Body of pancreas (tissue), 4 donors: ENCODE measurements around the gene NBAS.

ENCODE experiments used
- POLR2A ChIP-seq, 3 donors: fragments of 450-650 bp; IDR thresholded peaks; one replicate each; pipeline ENCODE4 v1.6.1; 2016; ENCODE audit warnings: antibody characterized with exemption in 3 of 3, mild to moderate bottlenecking in 2 of 3
- TF ChIP-seq, protein P1 (sequence below), 7 experiments: fragments of 450-650 bp in 4 of 7; fragments of 200-600 bp in 3 of 7; sonication (generic) in 3 of 7; IDR thresholded peaks; one replicate each; pipeline ENCODE4 v1.5.1; 2016 to 2019; ENCODE audit warnings: antibody characterized with exemption in 7 of 7

DNA sequence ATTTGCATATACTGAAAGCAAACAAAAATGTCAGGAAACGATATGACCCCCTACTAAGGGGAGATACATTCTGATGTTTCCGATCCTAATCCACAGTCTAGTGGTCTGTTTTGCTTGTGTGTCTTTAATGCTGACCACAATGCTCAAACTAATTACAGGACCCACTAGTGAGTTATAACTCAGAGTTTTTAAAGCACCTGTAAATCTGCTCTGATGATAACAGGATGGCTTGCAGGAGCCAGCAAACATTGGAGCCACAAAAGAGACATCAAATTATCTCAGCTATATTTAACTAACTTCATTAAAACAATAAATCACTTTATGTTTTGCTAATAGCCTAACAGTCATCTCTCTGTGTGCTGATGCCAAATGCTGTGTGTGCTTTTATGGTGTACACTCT is 300.3 kb downstream of the NBAS start:
- TF ChIP-seq, protein P1, sequence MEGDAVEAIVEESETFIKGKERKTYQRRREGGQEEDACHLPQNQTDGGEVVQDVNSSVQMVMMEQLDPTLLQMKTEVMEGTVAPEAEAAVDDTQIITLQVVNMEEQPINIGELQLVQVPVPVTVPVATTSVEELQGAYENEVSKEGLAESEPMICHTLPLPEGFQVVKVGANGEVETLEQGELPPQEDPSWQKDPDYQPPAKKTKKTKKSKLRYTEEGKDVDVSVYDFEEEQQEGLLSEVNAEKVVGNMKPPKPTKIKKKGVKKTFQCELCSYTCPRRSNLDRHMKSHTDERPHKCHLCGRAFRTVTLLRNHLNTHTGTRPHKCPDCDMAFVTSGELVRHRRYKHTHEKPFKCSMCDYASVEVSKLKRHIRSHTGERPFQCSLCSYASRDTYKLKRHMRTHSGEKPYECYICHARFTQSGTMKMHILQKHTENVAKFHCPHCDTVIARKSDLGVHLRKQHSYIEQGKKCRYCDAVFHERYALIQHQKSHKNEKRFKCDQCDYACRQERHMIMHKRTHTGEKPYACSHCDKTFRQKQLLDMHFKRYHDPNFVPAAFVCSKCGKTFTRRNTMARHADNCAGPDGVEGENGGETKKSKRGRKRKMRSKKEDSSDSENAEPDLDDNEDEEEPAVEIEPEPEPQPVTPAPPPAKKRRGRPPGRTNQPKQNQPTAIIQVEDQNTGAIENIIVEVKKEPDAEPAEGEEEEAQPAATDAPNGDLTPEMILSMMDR (IDR thresholded peaks at IDR 0.05), result no peak
- TF ChIP-seq POLR2A (IDR thresholded peaks at IDR 0.05), result no peak
